SH-SY5Y (cell line): Measurements from ENCODE around the gene EXPH5.

Source experiments
- GATA2 ChIP-seq: IDR thresholded peaks from 2 replicates; pipeline ENCODE4 v1.6.1; 2011; ENCODE audit warnings: mild to moderate bottlenecking, low read depth, low read length
- GATA3 ChIP-seq: IDR thresholded peaks from 2 replicates; pipeline ENCODE4 v1.6.1; 2011; ENCODE audit warnings: low read depth, mild to moderate bottlenecking, low read length, moderate library complexity

- TF ChIP-seq GATA2 (no peak), GATA3 (no peak)
Measured at GRCh38 chr11:108467091-108467823, 126.3 kb downstream of the EXPH5 start, which contains the start of gene C11orf65.
